Measurements from ENCODE around the gene CDC14B.

CDC14B gene

DNA sequence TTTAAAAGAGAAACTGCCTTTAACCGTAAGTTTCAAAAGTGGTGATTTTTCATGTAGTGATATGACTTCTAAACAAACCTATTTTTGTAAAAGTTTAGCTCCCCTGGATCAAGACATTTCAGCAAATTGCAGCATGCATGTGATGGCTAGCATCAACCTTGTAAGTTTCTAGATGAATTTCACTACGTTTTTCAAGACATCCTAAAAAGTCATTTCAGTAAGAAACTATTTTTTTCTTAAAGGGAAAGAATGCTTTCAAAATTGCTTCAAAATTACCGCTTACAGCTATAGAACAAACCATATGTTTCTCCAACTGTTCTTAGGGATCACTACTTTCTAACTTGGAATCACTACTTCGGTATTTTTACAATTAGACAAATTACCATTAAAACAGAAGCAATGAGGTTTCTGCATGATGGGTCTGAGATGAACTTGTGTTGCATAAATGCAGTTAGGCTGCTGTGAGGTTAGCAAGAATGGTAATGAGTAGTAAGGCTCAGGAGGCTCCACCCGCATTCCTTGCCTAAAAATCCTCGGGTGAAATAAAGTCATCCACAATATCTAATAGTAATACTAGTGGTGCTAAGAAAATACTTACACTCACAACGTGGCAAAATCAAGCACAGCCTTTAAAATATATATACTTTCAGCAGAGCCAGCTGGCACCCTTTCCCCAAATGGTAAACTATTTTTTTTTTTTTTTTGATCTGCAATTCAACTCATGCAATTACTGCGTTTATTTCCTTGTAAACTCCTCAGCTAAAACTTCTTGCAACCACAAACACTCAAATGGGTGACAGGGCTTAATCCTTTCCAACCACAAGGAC lies 53.8 kb downstream of the CDC14B start:
- DNase-seq (ENCODE audit: low spot score): peak; percentile 57
- POLR2A ChIA-PET (ENCODE audit: low non-redundant PET): no interaction called here
- TF ChIP-seq, protein P1, sequence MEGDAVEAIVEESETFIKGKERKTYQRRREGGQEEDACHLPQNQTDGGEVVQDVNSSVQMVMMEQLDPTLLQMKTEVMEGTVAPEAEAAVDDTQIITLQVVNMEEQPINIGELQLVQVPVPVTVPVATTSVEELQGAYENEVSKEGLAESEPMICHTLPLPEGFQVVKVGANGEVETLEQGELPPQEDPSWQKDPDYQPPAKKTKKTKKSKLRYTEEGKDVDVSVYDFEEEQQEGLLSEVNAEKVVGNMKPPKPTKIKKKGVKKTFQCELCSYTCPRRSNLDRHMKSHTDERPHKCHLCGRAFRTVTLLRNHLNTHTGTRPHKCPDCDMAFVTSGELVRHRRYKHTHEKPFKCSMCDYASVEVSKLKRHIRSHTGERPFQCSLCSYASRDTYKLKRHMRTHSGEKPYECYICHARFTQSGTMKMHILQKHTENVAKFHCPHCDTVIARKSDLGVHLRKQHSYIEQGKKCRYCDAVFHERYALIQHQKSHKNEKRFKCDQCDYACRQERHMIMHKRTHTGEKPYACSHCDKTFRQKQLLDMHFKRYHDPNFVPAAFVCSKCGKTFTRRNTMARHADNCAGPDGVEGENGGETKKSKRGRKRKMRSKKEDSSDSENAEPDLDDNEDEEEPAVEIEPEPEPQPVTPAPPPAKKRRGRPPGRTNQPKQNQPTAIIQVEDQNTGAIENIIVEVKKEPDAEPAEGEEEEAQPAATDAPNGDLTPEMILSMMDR (conservative IDR thresholded peaks at IDR 0.05; ENCODE audit: low read depth): no peak
- H3K27ac ChIP-seq: peak overlapping the region; percentile 53
- CTCF ChIA-PET: interaction anchor here (0.6 to 1.7 kb wide), 14 partner anchors 8 to 278 kb away, joined by 3 to 10 read pairs (median 4); partner anchors contain the start of gene CDC14B

DNA sequence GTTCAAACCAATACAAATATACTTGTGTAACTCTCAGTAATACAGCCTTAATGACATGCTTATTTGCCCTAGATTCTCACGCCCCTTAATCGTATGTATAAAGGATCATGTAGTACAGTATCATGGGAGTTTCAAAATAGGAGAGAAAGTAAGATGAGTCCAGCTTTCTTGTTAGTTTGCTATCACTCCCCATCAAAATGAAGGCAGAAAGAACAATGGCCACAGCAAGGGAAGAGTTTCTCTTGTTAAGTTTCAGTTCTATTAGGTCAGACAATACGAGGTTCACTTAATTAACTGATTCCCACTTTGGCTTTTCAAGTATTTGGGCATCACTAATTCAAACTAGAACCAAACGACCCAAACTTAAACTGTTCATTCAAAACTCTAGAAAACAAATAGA lies 55.4 kb downstream of the CDC14B start:
- CTCF ChIA-PET: interaction anchor here (0.7 kb wide), 1 partner anchor 29 kb away, joined by 3 read pairs; no protein-coding TSS in a partner anchor
- TF ChIP-seq, protein P1 (conservative IDR thresholded peaks at IDR 0.05; ENCODE audit: low read depth): no peak
- no peak overlapping the region for H3K27ac ChIP-seq
- DNase-seq (ENCODE audit: low spot score): no peak
- POLR2A ChIA-PET (ENCODE audit: low non-redundant PET): no interaction called here

DNA sequence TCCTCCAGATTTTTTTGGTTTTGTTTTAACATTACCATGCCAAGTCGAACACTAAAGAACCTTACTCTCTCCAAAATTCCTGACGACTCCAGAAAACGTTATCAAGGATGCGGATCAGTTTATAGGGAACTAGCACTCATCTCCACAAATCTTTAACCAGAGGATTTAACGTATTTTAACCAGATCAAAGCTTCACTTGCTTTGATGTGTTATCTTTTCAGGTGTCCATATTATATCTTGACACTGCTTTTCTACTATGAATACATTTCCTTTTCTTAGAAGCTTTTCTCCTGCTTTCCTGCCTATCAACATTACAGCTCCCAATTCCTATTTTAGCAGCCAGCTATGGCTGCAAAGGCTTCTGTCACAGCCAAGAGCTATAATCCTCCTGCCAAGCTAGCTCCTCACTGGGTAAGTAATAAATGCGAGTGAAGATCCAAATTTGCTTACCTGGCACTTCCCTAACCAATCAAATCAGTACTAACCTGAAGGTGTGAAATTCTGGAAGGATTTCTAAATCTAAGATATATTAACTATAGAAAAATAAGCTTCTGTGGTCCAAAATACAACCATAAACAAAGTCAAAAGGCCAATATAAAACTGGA lies 60.2 kb downstream of the CDC14B start:
- H3K27ac ChIP-seq: no peak overlapping the region
- TF ChIP-seq, protein P1 (conservative IDR thresholded peaks at IDR 0.05; ENCODE audit: low read depth): no peak
- ChIA-PET CTCF (no interaction called here), POLR2A (ENCODE audit: low non-redundant PET) (no interaction called here)
- DNase-seq (ENCODE audit: low spot score): no peak

DNA sequence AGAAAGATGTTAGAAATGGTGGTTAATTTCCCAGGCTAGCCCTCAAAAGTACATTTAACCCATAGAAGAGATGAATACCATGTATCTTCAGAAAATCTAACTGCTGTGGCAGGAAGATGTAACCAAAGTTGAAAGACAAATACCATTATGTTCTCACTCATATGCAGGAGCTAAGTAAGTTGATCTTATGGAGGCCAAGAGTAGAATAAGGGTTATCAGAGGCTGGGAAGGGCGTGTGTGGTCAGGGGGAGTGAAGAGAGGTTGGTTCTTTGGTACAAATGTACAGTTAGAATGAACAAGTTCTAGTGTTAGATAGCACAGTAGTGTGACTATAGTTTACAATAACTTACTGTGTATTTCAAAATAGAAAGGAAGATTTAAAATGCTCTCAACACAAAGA lies 61.7 kb downstream of the CDC14B start:
- no peak overlapping the region for H3K27ac ChIP-seq
- CTCF ChIA-PET: interaction anchor here (0.9 kb wide), 1 partner anchor 8 kb away, joined by 4 read pairs; no protein-coding TSS in a partner anchor
- POLR2A ChIA-PET (ENCODE audit: low non-redundant PET): no interaction called here
- no peak for DNase-seq (ENCODE audit: low spot score)
- TF ChIP-seq, protein P1 (conservative IDR thresholded peaks at IDR 0.05; ENCODE audit: low read depth): no peak

DNA sequence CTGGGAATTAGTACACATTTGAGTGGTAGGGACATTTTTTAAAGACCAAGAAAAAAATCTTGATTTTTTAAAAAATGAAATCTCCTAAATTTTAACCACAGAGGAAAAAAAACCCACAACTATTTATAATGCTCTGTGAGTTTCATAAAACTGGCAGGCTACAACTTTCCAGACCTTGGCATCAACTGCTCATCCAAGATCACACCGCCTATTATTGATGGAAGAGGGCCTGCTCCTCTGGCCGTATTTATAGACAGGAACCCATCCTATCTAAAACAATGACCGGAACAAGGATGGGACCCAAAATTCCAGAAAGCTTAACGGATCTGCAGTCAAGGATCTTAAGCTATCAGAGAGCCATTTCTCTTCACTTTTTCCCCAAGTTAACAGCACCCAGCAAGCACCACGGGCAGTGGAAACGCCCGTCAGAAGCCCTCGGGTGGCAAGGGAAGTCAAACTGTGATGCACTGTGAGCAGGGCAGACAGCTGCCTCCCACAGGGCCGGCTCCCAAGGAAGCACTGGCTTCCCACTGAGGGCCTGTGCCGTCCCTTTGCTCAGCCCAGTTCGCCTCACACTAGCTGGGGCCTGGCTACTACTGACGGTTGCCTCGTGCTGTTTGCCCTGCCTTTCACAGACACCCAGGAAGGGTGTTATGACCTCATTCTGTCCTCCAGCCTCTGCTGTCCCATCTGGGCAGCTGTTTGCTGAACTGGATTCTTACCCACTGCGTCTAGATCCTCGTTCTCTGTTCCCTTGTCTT lies 62.8 kb downstream of the CDC14B start:
- TF ChIP-seq, protein P1 (conservative IDR thresholded peaks at IDR 0.05; ENCODE audit: low read depth): no peak
- DNase-seq (ENCODE audit: low spot score): no peak
- ChIA-PET CTCF (interaction anchor here (0.6 to 0.9 kb wide), 4 partner anchors 9 to 211 kb away, joined by 3 to 5 read pairs (median 4); no protein-coding TSS in a partner anchor), POLR2A (ENCODE audit: low non-redundant PET) (no interaction called here)
- H3K27ac ChIP-seq: no peak overlapping the region

Measured in RWPE1 (cell line).